ENCODE measurements around the gene SULT4A1.

The SULT4A1 gene

GRCh38 chr22:43828998-43829782, 33.1 kb downstream of the SULT4A1 start:
- FAIRE-seq: no peak
- DNase-seq (ENCODE audit: low spot score): no peak

- DNase-seq (ENCODE audit: low spot score) (no peak), FAIRE-seq (no peak)
Measured at GRCh38 chr22:43828725-43828997, 33.7 kb downstream of the SULT4A1 start.

GRCh38 chr22:43827926-43828724, 34.2 kb downstream of the SULT4A1 start:
- FAIRE-seq (no peak), DNase-seq (ENCODE audit: low spot score) (no peak)

GRCh38 chr22:43827003-43827735, 35.1 kb downstream of the SULT4A1 start:
- DNase-seq (ENCODE audit: low spot score) (no peak), FAIRE-seq (no peak)

GRCh38 chr22:43826142-43827002, 35.9 kb downstream of the SULT4A1 start:
- DNase-seq (ENCODE audit: low spot score) (peak; percentile 77), FAIRE-seq (peak; percentile 20)

GRCh38 chr22:43825651-43826050, 36.7 kb downstream of the SULT4A1 start:
- FAIRE-seq (no peak), DNase-seq (ENCODE audit: low spot score) (no peak)

- FAIRE-seq: no peak
- no peak for DNase-seq (ENCODE audit: low spot score)
Measured at GRCh38 chr22:43824724-43825420, 37.4 kb downstream of the SULT4A1 start.

- FAIRE-seq: no peak
- DNase-seq (ENCODE audit: low spot score): no peak
Measured at GRCh38 chr22:43823911-43824665, 38.2 kb downstream of the SULT4A1 start.

GRCh38 chr22:43823353-43823908, 38.9 kb downstream of the SULT4A1 start:
- DNase-seq (ENCODE audit: low spot score) (peak; percentile 44), FAIRE-seq (no peak)

GRCh38 chr22:43821606-43822425, 40.5 kb downstream of the SULT4A1 start:
- DNase-seq (ENCODE audit: low spot score) (no peak), FAIRE-seq (no peak)

- DNase-seq (ENCODE audit: low spot score): no peak
- no peak for FAIRE-seq
Measured at GRCh38 chr22:43820651-43821305, 41.5 kb downstream of the SULT4A1 start.

- no peak for FAIRE-seq
Measured at GRCh38 chr22:43819931-43820640, 42.2 kb downstream of the SULT4A1 start.

GRCh38 chr22:43819421-43819921, 42.8 kb downstream of the SULT4A1 start:
- no peak for FAIRE-seq

More at GRCh38 chr22:43819931-43820640, 42.2 kb downstream of the SULT4A1 start:
- no peak for DNase-seq (ENCODE audit: low spot score)

GRCh38 chr22:43818981-43819380, 43.3 kb downstream of the SULT4A1 start:
- DNase-seq (ENCODE audit: low spot score): no peak
- no peak for FAIRE-seq

More at GRCh38 chr22:43819421-43819921, 42.8 kb downstream of the SULT4A1 start:
- no peak for DNase-seq (ENCODE audit: low spot score)

GRCh38 chr22:43817402-43817801, 44.9 kb downstream of the SULT4A1 start:
- no peak for FAIRE-seq
- DNase-seq (ENCODE audit: low spot score): no peak

- no peak for FAIRE-seq
Measured at GRCh38 chr22:43814264-43814663, 48.0 kb downstream of the SULT4A1 start.

GRCh38 chr22:43812890-43813289, 49.4 kb downstream of the SULT4A1 start:
- no peak for DNase-seq (ENCODE audit: low spot score)
- FAIRE-seq: peak; percentile 74

More at GRCh38 chr22:43814264-43814663, 48.0 kb downstream of the SULT4A1 start:
- DNase-seq (ENCODE audit: low spot score): no peak
